K562 (cell line): ENCODE measurements around the gene ABT1. TPM values are rescaled to one million over a fixed set of nuclear protein-coding genes. Genes with fewer than 3 reads are reported as not detected.

Experiments
- BRD4 ChIP-seq: fragments of 200-600 bp; sonication (generic); IDR thresholded peaks from 2 replicates; pipeline ENCODE4 v1.6.1; 2017; ENCODE audit warnings: inconsistent platforms
- C11orf30 ChIP-seq: fragments of 450-650 bp; IDR thresholded peaks from 2 replicates; pipeline ENCODE4 v1.6.1; 2016; ENCODE audit warnings: low read depth, mild to moderate bottlenecking
- CBFA2T2 ChIP-seq: fragments of 450-650 bp; conservative IDR thresholded peaks from 2 replicates; pipeline ENCODE4 v1.6.1; 2017; ENCODE audit warnings: mild to moderate bottlenecking
- ETV1 ChIP-seq: fragments of 450-650 bp; conservative IDR thresholded peaks from 2 replicates; pipeline ENCODE4 v1.6.1; 2016; ENCODE audit warnings: missing genetic modification characterization, control low read depth, low read depth, missing compliant biosample characterization
- FOXO4 ChIP-seq: fragments of 450-650 bp; formaldehyde crosslinking; IDR thresholded peaks from 2 replicates; pipeline ENCODE4 v1.4.0; 2020; ENCODE audit warnings: mild to moderate bottlenecking, moderate library complexity
- GATA2 ChIP-seq: sonication (generic); formaldehyde crosslinking; IDR thresholded peaks from 2 replicates; pipeline ENCODE4 v1.4.0; 2020; ENCODE audit warnings: mild to moderate bottlenecking, missing genetic modification reagents
- GTF3C2 ChIP-seq: IDR thresholded peaks from 3 replicates; pipeline ENCODE4 v1.6.1; 2011; ENCODE audit warnings: borderline replicate concordance, mild to moderate bottlenecking, moderate library complexity; ENCODE audit not compliant: insufficient read length; ENCODE audit errors: extremely low read depth
- HIVEP1 ChIP-seq: fragments of 250-450 bp; sonication (Bioruptor Pico); IDR thresholded peaks from 2 replicates; pipeline ENCODE4 v1.4.0; 2020; ENCODE audit warnings: mild to moderate bottlenecking
- PTBP1 ChIP-seq: fragments of 200-400 bp; formaldehyde crosslinking; IDR thresholded peaks from 2 replicates; pipeline ENCODE4 v1.6.1; 2017; ENCODE audit warnings: low read depth, low read length
- RBM34 ChIP-seq: fragments of 200-400 bp; formaldehyde crosslinking; IDR thresholded peaks from 2 replicates; pipeline ENCODE4 v1.6.1; 2018; ENCODE audit warnings: low read length, borderline replicate concordance; ENCODE audit not compliant: insufficient read depth
- TARDBP ChIP-seq: fragments of 450-650 bp; IDR thresholded peaks from 2 replicates; pipeline ENCODE4 v1.6.1; 2016
- ZBTB49 ChIP-seq: sonication (generic); formaldehyde crosslinking; IDR thresholded peaks from 2 replicates; pipeline ENCODE4 v1.8.0; 2022; ENCODE audit warnings: missing genetic modification reagents, mild to moderate bottlenecking, borderline replicate concordance
- ZNF184 ChIP-seq: sonication (generic); formaldehyde crosslinking; IDR thresholded peaks from 2 replicates; pipeline ENCODE4 v1.5.0; 2020; ENCODE audit warnings: missing genetic modification reagents
- ZNF280A ChIP-seq: fragments of 450-650 bp; IDR thresholded peaks from 2 replicates; pipeline ENCODE4 v1.6.1; 2018; ENCODE audit warnings: mild to moderate bottlenecking, low read depth; ENCODE audit not compliant: partially characterized antibody
- ZNF507 ChIP-seq: conservative IDR thresholded peaks from 2 replicates; pipeline ENCODE4 v1.6.1; 2017; ENCODE audit warnings: missing genetic modification characterization, missing compliant biosample characterization
- polyA plus RNA-seq, 8 experiments: library from polyadenylated mRNA; depleted of rRNA in 4 of 8; stranded (reverse) in 5 of 8; unstranded in 3 of 8; fragments of >200 nt; fragmentation: Nextera tagmentation in 2 of 8; fragmentation: Illumina TruSeq in 1 of 8; extraction: Ambion mirVana in 2 of 8; extraction: Trizol in 1 of 8; gene quantifications; 2 replicates each; pipeline versions ENCODE4 v1.2.1 to v1.2.3, GENCODE V29; 2011 to 2014; ENCODE audit warnings: inconsistent platforms in 1 of 8, missing spikeins in 1 of 8
- total RNA-seq, 7 experiments: library from RNA; depleted of rRNA in 6 of 7; stranded (reverse); fragments of >200 nt in 6 of 7; fragmentation: Illumina TruSeq in 2 of 7; extraction: Trizol in 2 of 7; gene quantifications; 2 replicates each; pipeline versions ENCODE4 v1.2.1 to v1.2.3, GENCODE V29; 2011 to 2021; ENCODE audit warnings: low replicate concordance in 1 of 7
- TF ChIP-seq, protein P1 (sequence below): sonication (generic); formaldehyde crosslinking; IDR thresholded peaks from 2 replicates; pipeline ENCODE4 v1.8.1; 2023; ENCODE audit warnings: mild to moderate bottlenecking, missing genetic modification reagents
- TF ChIP-seq, protein P2 (sequence below): fragments of 450-650 bp; formaldehyde crosslinking; IDR thresholded peaks from 2 replicates; pipeline ENCODE4 v1.4.0; 2022; ENCODE audit warnings: mild to moderate bottlenecking, moderate library complexity

Gene ABT1
- total and polyA plus RNA-seq, 9 of the 15 experiments (the other 6 are each of a cell fraction or from before 2014, with no cell fraction given), result 8.8 to 52.7 (median 40.7) TPM

DNA sequence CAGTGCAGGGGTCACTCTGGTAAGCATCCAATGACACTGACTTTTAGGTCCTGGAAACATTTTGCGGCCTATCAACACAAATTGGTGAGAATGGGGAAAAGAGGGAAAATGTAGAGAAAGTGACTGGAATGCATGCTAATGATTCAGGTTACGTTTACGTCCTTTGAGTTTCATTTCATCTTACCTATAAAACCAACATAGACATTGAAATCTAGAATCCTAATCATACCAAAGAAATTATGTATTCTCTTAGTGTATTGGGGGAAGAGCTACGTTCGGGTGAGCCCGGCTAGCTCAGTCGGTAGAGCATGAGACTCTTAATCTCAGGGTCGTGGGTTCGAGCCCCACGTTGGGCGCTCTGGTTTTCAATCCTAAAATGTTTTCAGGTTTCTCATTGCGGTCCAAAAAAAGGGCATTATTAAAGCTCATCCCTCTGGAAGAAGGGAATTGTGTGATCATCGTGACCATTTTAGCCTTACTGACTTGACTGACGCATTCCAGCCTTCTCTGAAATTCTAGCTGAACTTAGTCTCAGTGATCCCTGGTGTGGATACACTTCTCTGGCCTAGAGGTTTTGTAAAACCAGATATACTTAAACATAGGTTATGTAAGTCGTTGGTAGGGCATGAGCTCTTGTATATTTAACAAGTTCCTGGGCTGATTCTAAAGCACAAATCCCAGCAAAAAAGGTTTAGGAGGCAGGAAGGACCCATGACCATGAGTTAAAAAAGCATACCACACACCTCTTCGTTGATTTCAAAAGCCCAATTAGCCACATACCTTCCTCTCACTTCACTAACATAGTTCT lies 40.3 kb upstream of the ABT1 start (continued):
- 0 out of 2 replicates have a peak, but pooled peaks have one; percentile 76 for TF ChIP-seq ZBTB49 (CRISPR knock-in tag)
- TF ChIP-seq, protein P1, sequence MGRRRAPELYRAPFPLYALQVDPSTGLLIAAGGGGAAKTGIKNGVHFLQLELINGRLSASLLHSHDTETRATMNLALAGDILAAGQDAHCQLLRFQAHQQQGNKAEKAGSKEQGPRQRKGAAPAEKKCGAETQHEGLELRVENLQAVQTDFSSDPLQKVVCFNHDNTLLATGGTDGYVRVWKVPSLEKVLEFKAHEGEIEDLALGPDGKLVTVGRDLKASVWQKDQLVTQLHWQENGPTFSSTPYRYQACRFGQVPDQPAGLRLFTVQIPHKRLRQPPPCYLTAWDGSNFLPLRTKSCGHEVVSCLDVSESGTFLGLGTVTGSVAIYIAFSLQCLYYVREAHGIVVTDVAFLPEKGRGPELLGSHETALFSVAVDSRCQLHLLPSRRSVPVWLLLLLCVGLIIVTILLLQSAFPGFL (CRISPR knock-in tag), result no peak
- TF ChIP-seq ZNF507 (tag), result no peak
- no peak for TF ChIP-seq PTBP1
- TF ChIP-seq RBM34, result no peak
- no peak for TF ChIP-seq FOXO4 (CRISPR knock-in tag)
- TF ChIP-seq ZNF184 (CRISPR knock-in tag), result no peak
- peak; percentile 94 for TF ChIP-seq BRD4
- TF ChIP-seq GTF3C2, result peak; percentile 88
- no peak for TF ChIP-seq ZNF280A
- no peak for TF ChIP-seq GATA2 (CRISPR knock-in tag)
- no peak for TF ChIP-seq HIVEP1 (CRISPR knock-in tag)
- TF ChIP-seq TARDBP, result peak; percentile 15; the same call in 1 of the 2 replicates
- TF ChIP-seq, protein P2, sequence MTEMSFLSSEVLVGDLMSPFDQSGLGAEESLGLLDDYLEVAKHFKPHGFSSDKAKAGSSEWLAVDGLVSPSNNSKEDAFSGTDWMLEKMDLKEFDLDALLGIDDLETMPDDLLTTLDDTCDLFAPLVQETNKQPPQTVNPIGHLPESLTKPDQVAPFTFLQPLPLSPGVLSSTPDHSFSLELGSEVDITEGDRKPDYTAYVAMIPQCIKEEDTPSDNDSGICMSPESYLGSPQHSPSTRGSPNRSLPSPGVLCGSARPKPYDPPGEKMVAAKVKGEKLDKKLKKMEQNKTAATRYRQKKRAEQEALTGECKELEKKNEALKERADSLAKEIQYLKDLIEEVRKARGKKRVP (CRISPR knock-in tag), result no peak
- TF ChIP-seq C11orf30, result no peak
- TF ChIP-seq ETV1 (tag), result no peak
- no peak for TF ChIP-seq CBFA2T2
